GM10266 (cell line): ENCODE measurements around the gene ARID3A.
A peak's percentile ranks its signal among the peaks of the same experiment; 100 is the strongest.

Experiments used
- DNase-seq: peaks from one replicate; pipeline ENCODE4 v3.0.0; 2012; ENCODE audit errors: extremely low spot score
- CTCF ChIP-seq: IDR thresholded peaks from 2 replicates; pipeline ENCODE4 v1.5.1; 2012; ENCODE audit warnings: mild to moderate bottlenecking, low read depth; ENCODE audit not compliant: control insufficient read depth, insufficient read depth; ENCODE audit errors: missing control alignments

Gene ARID3A

GRCh38 chr19:947090-947706 lies 21.4 kb downstream of the ARID3A start:
- peak; percentile 67 for DNase-seq
- peak; percentile 37 for TF ChIP-seq CTCF

- TF ChIP-seq CTCF = no peak
- DNase-seq = peak; percentile 94
These were observed 22.1 kb downstream of the ARID3A start for GRCh38 chr19:947707-948539.

- no peak for DNase-seq
- TF ChIP-seq CTCF = no peak
These were observed 23.1 kb downstream of the ARID3A start for GRCh38 chr19:948842-949496.

- TF ChIP-seq CTCF = no peak
- no peak for DNase-seq
These were observed 24.7 kb downstream of the ARID3A start for GRCh38 chr19:950352-951066.

- DNase-seq = no peak
These were observed 26.3 kb downstream of the ARID3A start for GRCh38 chr19:952049-952679.

More at GRCh38 chr19:952049-952679, 26.3 kb downstream of the ARID3A start:
- no peak for TF ChIP-seq CTCF
